COLO668 (cell line): ENCODE measurements around the gene BRMS1.
"Not testable (repeated sequence)": the region's sequence is repeated elsewhere in the genome, so short reads cannot be mapped to it uniquely, and the experiment has no call there.

ENCODE experiments used
- DNase-seq: peaks from one replicate; lab custom pipeline; 2025; ENCODE audit not compliant: unreplicated experiment; lab: John Stamatoyannopoulos, UW

Gene BRMS1

GRCh38 chr11:66311965-66312548, 32.8 kb downstream of the BRMS1 start:
- peak; percentile 93 for DNase-seq

DNA sequence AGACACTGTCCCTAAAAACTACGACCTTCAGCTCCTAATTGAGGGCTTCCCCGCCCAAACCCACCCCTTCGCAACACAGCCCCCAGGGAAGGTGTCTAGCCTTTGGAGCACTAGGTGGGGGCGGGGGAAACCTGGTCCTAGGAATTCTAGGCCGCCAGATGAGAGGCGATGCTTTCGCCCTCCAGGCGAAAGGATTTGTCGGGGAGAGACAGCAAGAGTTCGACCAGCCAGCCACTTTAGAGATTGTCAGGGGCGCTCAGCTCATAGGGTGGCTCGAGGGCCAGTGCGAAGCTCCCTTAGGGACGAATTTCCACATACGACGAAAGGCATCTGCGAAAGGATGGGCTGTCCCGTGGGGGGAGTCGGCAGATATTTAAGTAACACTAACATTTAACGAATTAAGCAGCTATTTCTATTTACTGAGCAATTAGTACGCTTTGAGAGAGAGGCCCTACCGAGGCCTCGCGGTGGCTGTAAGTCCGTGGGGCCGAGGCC, 33.4 kb downstream of the BRMS1 start:
- DNase-seq = no peak

- DNase-seq = not testable (repeated sequence)
Measured at GRCh38 chr11:66310803-66311440, 34.0 kb downstream of the BRMS1 start.

DNA sequence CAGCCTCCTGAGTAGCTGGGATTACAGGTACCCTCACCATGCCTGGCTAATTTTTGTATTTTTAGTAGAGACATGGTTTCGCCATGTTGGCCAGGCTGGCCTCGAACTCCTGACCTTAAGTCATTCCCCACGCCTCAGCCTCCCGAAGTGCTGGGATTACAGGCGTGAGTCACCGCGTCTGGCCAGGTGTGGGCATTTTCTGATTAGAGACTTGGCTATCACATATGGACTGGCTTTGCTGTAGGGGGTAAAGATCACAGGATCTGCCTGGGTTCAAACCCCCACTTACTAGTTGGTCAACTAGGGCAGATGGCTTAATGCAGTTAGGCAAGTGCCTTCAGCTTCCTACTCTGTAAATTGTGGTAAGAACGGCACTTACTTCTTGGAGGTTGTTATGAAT, 34.6 kb downstream of the BRMS1 start:
- no peak for DNase-seq

DNA sequence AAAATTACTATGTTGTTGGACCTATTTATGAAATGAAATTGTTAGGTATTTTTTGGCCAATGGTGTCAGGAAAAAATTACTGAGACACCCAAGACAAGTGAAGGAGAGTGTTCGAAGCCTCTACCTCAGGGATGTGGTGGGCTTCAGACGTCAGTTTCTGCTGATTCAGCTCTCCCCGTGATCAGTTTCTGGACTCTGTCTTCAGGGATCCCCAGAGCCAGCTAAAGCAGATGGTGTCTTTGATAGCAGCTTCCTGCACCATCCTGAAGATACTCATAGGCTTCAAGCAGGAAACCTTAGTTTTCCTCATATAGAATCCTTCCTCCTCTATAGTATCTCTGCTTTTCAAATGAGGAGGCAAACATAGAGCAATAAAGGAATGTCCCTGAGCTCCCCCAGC, 35.4 kb downstream of the BRMS1 start:
- no peak for DNase-seq

- no peak for DNase-seq
Measured at GRCh38 chr11:66302656-66303055, 42.2 kb downstream of the BRMS1 start.

GRCh38 chr11:66299186-66299585, 45.7 kb downstream of the BRMS1 start:
- no peak for DNase-seq

GRCh38 chr11:66297610-66298009, 47.3 kb downstream of the BRMS1 start:
- DNase-seq = no peak

DNA sequence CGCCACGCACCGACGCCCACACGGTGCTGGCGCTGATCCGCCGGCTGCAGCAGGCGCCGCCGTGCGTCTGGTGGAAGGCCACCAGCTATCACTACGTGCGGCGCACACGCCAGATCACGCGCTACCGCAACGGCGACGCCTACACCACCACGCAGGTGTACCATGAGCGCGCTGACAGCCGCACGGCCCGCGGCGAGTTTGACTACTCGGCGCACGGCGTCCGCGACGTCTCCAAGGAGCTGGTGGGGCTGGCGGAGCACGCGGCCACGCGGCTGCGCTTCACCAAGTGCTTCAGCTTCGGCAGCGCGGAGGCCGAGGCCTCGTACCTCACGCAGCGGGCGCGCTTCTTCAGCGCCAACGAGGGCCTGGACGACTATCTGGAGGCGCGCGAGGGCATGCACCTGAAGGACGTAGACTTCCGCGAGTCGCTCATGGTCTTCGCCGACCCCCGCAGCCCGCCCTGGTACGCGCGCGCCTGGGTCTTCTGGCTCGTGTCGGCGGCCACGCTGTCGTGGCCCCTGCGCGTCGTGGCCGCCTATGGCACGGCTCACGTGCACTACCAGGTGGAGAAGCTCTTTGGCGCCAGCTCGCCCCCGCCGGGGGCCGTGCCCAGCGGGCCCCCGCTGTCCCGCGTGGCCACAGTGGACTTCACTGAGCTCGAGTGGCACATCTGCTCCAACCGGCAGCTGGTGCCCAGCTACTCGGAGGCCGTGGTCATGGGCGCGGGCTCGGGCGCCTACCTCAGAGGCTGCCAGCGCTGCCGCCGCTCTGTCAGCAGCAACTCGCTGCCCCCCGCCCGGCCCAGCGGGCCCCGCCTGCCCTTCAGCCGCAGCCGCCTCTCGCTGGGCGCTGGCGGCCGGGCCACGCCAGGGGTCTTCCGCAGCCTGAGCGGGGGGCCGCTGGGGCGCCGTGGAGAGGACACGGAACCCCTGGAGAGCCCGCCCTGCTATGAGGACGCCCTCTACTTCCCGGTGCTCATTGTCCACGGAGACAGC, 50.0 kb downstream of the BRMS1 start:
- DNase-seq = no peak

GRCh38 chr11:66293777-66294625, 50.9 kb downstream of the BRMS1 start:
- no peak for DNase-seq

GRCh38 chr11:66293352-66293751, 51.6 kb downstream of the BRMS1 start:
- DNase-seq = no peak

DNA sequence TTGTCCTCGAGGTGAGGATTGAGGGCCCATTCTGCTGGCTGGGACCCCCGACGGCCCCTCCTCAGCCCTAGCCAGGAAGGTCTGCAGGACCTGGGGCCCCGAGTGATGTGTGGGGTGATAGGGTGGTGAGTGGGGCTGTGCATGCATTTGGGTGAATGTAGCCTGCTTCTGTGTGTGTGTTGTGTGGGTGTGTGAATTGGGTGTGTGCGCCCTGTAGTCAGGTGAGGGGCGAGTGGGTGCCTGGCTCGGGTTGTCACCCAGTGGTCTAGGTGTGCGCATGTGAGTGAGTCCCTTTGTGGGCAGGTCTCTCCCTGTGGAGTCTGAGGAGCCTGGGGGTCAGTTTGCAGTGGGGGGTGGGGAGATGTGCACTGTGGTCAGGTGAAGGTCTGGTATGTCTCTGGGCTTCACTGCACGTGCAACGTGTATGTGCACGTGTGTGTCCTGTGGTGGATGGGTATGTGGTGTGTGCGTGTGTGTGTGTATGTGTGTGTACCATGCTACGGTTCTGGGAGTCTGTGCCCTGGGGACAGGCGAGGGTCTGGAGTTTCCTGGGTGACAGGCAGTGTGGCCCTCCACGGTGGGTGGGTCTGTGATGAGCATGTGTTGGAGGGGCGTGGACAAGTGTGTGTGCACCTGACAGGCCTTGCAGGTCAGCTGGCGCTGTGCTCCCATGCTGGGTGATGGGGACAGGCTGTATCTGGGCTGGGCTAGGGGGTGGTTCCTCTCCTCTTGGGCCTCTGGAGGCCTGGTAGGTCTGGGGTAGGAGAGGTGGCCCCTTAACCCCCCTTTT, 52.2 kb downstream of the BRMS1 start:
- DNase-seq = no peak

DNA sequence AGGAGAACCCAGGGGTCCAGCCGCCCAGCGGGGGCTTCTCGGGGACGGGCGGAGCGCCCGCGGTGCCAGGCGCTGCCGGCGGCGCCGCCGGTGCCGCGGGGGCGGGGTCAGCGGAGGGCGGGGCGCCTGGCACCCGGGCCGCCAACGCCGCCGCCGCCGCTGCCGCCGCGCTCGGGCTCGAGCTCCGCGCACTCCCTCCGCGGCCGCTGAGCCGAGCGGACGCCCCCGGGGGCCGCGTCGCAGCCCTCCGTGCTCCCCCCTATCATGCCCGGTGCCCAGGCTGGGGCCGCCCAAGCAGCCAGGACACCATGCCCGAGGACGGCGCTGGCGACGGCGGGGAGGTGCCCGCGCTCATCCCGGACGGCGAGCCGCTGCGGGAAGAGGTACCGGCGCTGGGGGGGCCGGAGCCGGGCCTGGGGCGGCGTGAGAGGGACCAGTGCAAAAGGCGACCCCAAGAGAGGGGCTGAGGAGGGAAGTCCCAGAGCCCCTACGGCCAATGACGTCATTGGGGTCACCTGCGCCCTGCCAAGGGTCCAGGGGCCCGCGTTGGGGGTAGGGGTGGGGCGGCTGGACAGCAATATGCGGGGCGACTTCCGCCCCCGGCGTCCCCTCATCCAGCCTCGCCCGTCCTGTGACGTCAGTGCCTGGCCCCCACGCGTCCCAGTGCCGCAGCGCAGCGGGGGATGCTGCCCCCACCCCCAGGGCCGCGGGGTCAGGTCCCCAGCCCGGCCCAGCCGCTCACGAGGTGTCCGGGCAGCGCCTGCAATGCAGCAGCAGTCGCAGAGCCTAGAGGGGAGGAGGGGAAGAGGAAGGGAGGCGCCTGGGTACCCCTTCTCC, 53.0 kb downstream of the BRMS1 start, which contains the start of gene TMEM151A:
TSS of gene TMEM151A (plus strand) at position 189 of the 837 bp plus-strand sequence. CDS start at position 309, 120 bp downstream.
- peak; percentile 62 for DNase-seq

GRCh38 chr11:66291303-66291705, 53.6 kb downstream of the BRMS1 start:
- no peak for DNase-seq

GRCh38 chr11:66290330-66290621, 54.6 kb downstream of the BRMS1 start:
- DNase-seq = no peak

GRCh38 chr11:66289548-66290329, 55.2 kb downstream of the BRMS1 start:
- DNase-seq = peak; percentile 75

GRCh38 chr11:66288671-66289547, 56.0 kb downstream of the BRMS1 start, which contains the start of gene YIF1A:
Gene YIF1A, minus strand, starts transcription at chr11:66289143. Its CDS starts 158 bp downstream, at chr11:66288985.
- DNase-seq = peak; percentile 98
